ENCODE results near the gene NUP210.

DNA sequence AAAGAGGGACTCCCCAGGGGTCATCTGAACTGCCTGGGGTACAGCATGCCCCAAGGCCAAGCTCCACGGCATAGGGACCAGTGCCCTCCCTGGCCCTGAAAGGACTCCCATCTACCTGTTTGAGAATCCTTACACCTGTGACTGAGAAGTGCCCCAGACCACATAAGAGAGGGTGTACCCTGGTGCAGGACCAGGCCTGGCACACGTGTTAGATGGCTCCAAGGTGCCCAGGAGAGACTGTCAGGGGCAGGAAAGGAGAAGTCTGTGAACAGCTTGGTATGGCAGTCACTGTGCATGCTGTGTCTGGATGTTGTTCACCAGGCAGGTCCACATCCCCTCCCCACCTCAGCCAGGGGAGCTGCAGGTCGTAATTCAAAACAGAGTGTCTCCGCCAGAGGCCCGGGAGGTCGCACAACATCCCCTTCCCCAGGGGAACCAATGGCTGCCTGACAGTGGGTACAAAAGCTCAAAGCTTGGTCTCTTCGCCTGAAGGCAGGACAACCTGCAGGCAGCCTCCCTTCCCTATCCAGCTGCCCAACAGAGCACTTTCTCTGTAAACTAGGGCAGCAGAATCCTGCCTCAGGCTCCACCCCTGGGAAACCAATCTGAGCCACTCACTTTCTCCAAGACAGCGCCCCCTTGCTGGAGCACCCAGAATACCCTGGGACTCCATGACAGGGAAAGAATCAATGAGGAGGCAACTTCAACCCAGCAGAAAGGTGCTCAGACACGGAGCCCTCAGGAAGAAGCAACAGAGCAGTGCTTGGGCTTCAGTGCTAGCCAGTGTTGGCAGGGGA lies 3.9 kb downstream of the NUP210 start:
- TF ChIP-seq, protein P1, sequence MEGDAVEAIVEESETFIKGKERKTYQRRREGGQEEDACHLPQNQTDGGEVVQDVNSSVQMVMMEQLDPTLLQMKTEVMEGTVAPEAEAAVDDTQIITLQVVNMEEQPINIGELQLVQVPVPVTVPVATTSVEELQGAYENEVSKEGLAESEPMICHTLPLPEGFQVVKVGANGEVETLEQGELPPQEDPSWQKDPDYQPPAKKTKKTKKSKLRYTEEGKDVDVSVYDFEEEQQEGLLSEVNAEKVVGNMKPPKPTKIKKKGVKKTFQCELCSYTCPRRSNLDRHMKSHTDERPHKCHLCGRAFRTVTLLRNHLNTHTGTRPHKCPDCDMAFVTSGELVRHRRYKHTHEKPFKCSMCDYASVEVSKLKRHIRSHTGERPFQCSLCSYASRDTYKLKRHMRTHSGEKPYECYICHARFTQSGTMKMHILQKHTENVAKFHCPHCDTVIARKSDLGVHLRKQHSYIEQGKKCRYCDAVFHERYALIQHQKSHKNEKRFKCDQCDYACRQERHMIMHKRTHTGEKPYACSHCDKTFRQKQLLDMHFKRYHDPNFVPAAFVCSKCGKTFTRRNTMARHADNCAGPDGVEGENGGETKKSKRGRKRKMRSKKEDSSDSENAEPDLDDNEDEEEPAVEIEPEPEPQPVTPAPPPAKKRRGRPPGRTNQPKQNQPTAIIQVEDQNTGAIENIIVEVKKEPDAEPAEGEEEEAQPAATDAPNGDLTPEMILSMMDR (IDR thresholded peaks at IDR 0.05) = no peak
- no peak for TF ChIP-seq POLR2A (IDR thresholded peaks at IDR 0.05)

Data from lower leg skin (tissue), 3 donors.